ENCODE measurements around the gene UFSP1. TPM values are rescaled to one million over a fixed set of nuclear protein-coding genes. Genes with fewer than 3 reads are reported as not detected.

UFSP1 gene
- total RNA-seq, 2 donors from 2014 or later: 1.8 to 6.0 TPM

- Mint-ChIP-seq H3K9me3 (no peaks in the 10 kb centered on the region), H3K27me3 (no peaks in the 10 kb centered on the region), H3K27ac (no peak overlapping the region), H3K4me1 (ENCODE audit: low read depth in 2 of 2) (peaks cover 35 to 61% of the 10 kb centered on the region in 2 donors), H3K36me3 (peaks cover 49% of the 10 kb centered on the region), H3K4me3 (no peak overlapping the region)
- DNase-seq (ENCODE audit: low spot score) (no peak), ATAC-seq (no peak)
These were observed 7.3 kb downstream of the UFSP1 start for GRCh38 chr7:100882201-100882600.

GRCh38 chr7:100881136-100881535 lies 8.4 kb downstream of the UFSP1 start:
- ATAC-seq (no peak), DNase-seq (ENCODE audit: low spot score) (no peak)
- peaks cover 49% of the 10 kb centered on the region for H3K36me3 Mint-ChIP-seq
- H3K4me1 Mint-ChIP-seq (ENCODE audit: low read depth in 2 of 2): peaks cover 34 to 58% of the 10 kb centered on the region in 2 donors
- H3K27me3 Mint-ChIP-seq: no peaks in the 10 kb centered on the region
- no peak overlapping the region for H3K4me3 Mint-ChIP-seq
- H3K27ac Mint-ChIP-seq: peak overlapping the region in 1 of 2 donors; percentile 53
- H3K9me3 Mint-ChIP-seq: no peaks in the 10 kb centered on the region

- peaks cover 48% of the 10 kb centered on the region for H3K36me3 Mint-ChIP-seq
- ATAC-seq (no peak), DNase-seq (ENCODE audit: low spot score) (no peak)
- peaks cover 36 to 56% of the 10 kb centered on the region in 2 donors for H3K4me1 Mint-ChIP-seq (ENCODE audit: low read depth in 2 of 2)
- peak overlapping the region in 1 of 2 donors; percentile 37 for H3K27ac Mint-ChIP-seq
- no peaks in the 10 kb centered on the region for H3K27me3 Mint-ChIP-seq
- no peak overlapping the region for H3K4me3 Mint-ChIP-seq
- no peaks in the 10 kb centered on the region for H3K9me3 Mint-ChIP-seq
These were observed 8.9 kb downstream of the UFSP1 start for GRCh38 chr7:100880645-100881044.

GRCh38 chr7:100879685-100880261 lies 9.7 kb downstream of the UFSP1 start:
- peaks cover 44% of the 10 kb centered on the region for H3K36me3 Mint-ChIP-seq
- peak overlapping the region in 1 of 2 donors; percentile 38 for H3K27ac Mint-ChIP-seq
- peak overlapping the region; percentile 9 for H3K4me3 Mint-ChIP-seq

GRCh38 chr7:100878685-100879084 lies 10.8 kb downstream of the UFSP1 start:
- no peak for DNase-seq (ENCODE audit: low spot score)
- Mint-ChIP-seq H3K27me3 (no peaks in the 10 kb centered on the region), H3K4me1 (ENCODE audit: low read depth in 2 of 2) (peaks cover 46 to 58% of the 10 kb centered on the region in 2 donors), H3K36me3 (peaks cover 37% of the 10 kb centered on the region), H3K9me3 (no peaks in the 10 kb centered on the region), H3K4me3 (peak overlapping the region; percentile 15), H3K27ac (peak overlapping the region; percentile 38 to 44)
- no peak for ATAC-seq

More at GRCh38 chr7:100879685-100880261, 9.7 kb downstream of the UFSP1 start:
- DNase-seq (ENCODE audit: low spot score) (no peak), ATAC-seq (no peak)
- peaks cover 42 to 60% of the 10 kb centered on the region in 2 donors for H3K4me1 Mint-ChIP-seq (ENCODE audit: low read depth in 2 of 2)
- H3K27me3 Mint-ChIP-seq: no peaks in the 10 kb centered on the region
- H3K9me3 Mint-ChIP-seq: no peaks in the 10 kb centered on the region

GRCh38 chr7:100878013-100878412 lies 11.5 kb downstream of the UFSP1 start:
- H3K4me3 Mint-ChIP-seq: peak overlapping the region; percentile 25
- H3K9me3 Mint-ChIP-seq: no peaks in the 10 kb centered on the region
- H3K4me1 Mint-ChIP-seq (ENCODE audit: low read depth in 2 of 2): peaks cover 41 to 51% of the 10 kb centered on the region in 2 donors
- H3K36me3 Mint-ChIP-seq: peaks cover 31% of the 10 kb centered on the region
- peak overlapping the region; percentile 38 to 44 for H3K27ac Mint-ChIP-seq
- DNase-seq (ENCODE audit: low spot score) (no peak), ATAC-seq (no peak)
- no peaks in the 10 kb centered on the region for H3K27me3 Mint-ChIP-seq

GRCh38 chr7:100875356-100875751 lies 14.2 kb downstream of the UFSP1 start:
- no peak for DNase-seq (ENCODE audit: low spot score)

GRCh38 chr7:100874577-100875355 lies 14.7 kb downstream of the UFSP1 start, which contains the start of gene SRRT:
Gene SRRT, plus strand, starts transcription at chr7:100875103. Its CDS starts 488 bp downstream, at chr7:100875591.
- Mint-ChIP-seq H3K9me3 (no peaks in the 10 kb centered on the region), H3K27ac (peak within 1 kb of the TSS; percentile 97 to 99), H3K4me3 (peak within 1 kb of the TSS; percentile 86), H3K4me1 (ENCODE audit: low read depth in 2 of 2) (peaks cover 31 to 45% of the 10 kb centered on the region in 2 donors), H3K36me3 (peaks cover 20% of the 10 kb centered on the region), H3K27me3 (no peaks in the 10 kb centered on the region)
- ATAC-seq (peak; percentile 96 to 99), DNase-seq (ENCODE audit: low spot score) (peak; percentile 99)

More at GRCh38 chr7:100875356-100875751, 14.2 kb downstream of the UFSP1 start:
- H3K27me3 Mint-ChIP-seq: no peaks in the 10 kb centered on the region
- H3K27ac Mint-ChIP-seq: peak overlapping the region; percentile 97 to 99
- ATAC-seq: peak; percentile 68
- peaks cover 24% of the 10 kb centered on the region for H3K36me3 Mint-ChIP-seq
- peaks cover 35 to 49% of the 10 kb centered on the region in 2 donors for H3K4me1 Mint-ChIP-seq (ENCODE audit: low read depth in 2 of 2)
- peak overlapping the region; percentile 86 for H3K4me3 Mint-ChIP-seq
- H3K9me3 Mint-ChIP-seq: no peaks in the 10 kb centered on the region

GRCh38 chr7:100874300-100874576 lies 15.3 kb downstream of the UFSP1 start:
- H3K27me3 Mint-ChIP-seq: no peaks in the 10 kb centered on the region
- no peaks in the 10 kb centered on the region for H3K9me3 Mint-ChIP-seq
- DNase-seq (ENCODE audit: low spot score) (no peak), ATAC-seq (no peak)
- peak overlapping the region; percentile 86 for H3K4me3 Mint-ChIP-seq
- H3K36me3 Mint-ChIP-seq: peaks cover 18% of the 10 kb centered on the region
- H3K4me1 Mint-ChIP-seq (ENCODE audit: low read depth in 2 of 2): peaks cover 28 to 41% of the 10 kb centered on the region in 2 donors
- peak overlapping the region; percentile 97 to 99 for H3K27ac Mint-ChIP-seq

GRCh38 chr7:100873599-100874299 lies 15.8 kb downstream of the UFSP1 start:
- Mint-ChIP-seq H3K9me3 (no peaks in the 10 kb centered on the region), H3K4me1 (ENCODE audit: low read depth in 2 of 2) (peaks cover 23 to 37% of the 10 kb centered on the region in 2 donors), H3K36me3 (peaks cover 18% of the 10 kb centered on the region), H3K27ac (peak overlapping the region; percentile 97 to 99), H3K4me3 (peak overlapping the region; percentile 86), H3K27me3 (no peaks in the 10 kb centered on the region)
- ATAC-seq (no peak), DNase-seq (ENCODE audit: low spot score) (no peak)

- H3K4me1 Mint-ChIP-seq (ENCODE audit: low read depth in 2 of 2): peaks cover 0 to 5% of the 10 kb centered on the region in 2 donors
- DNase-seq (ENCODE audit: low spot score): no peak
- H3K27ac Mint-ChIP-seq: no peak overlapping the region
- no peak for ATAC-seq
- no peak overlapping the region for H3K4me3 Mint-ChIP-seq
- no peaks in the 10 kb centered on the region for H3K9me3 Mint-ChIP-seq
- H3K36me3 Mint-ChIP-seq: no peaks in the 10 kb centered on the region
- H3K27me3 Mint-ChIP-seq: peaks cover 0 to 2% of the 10 kb centered on the region in 2 donors
These were observed 21.6 kb downstream of the UFSP1 start for GRCh38 chr7:100867776-100868485.

- peaks cover 5% of the 10 kb centered on the region for H3K36me3 Mint-ChIP-seq
- ATAC-seq: peak in 1 of 2 donors; percentile 36
- no peaks in the 10 kb centered on the region for H3K9me3 Mint-ChIP-seq
- DNase-seq (ENCODE audit: low spot score): no peak
- peak within 1 kb of the TSS in 1 of 2 donors; percentile 33 for H3K27ac Mint-ChIP-seq
- peak within 1 kb of the TSS; percentile 65 for H3K4me3 Mint-ChIP-seq
- H3K4me1 Mint-ChIP-seq (ENCODE audit: low read depth in 2 of 2): peaks cover 4 to 5% of the 10 kb centered on the region in 2 donors
- H3K27me3 Mint-ChIP-seq: peaks cover 0 to 2% of the 10 kb centered on the region in 2 donors
These were observed 22.3 kb downstream of the UFSP1 start, which contains the start of gene TRIP6 for GRCh38 chr7:100867040-100867775. Gene TRIP6, plus strand, starts transcription at chr7:100867387. Its CDS starts 111 bp downstream, at chr7:100867498.

GRCh38 chr7:100866729-100867039 lies 22.8 kb downstream of the UFSP1 start:
- no peaks in the 10 kb centered on the region for H3K9me3 Mint-ChIP-seq
- H3K4me3 Mint-ChIP-seq: peak overlapping the region; percentile 65
- peaks cover 5% of the 10 kb centered on the region for H3K36me3 Mint-ChIP-seq
- peak overlapping the region in 1 of 2 donors; percentile 33 for H3K27ac Mint-ChIP-seq
- H3K4me1 Mint-ChIP-seq (ENCODE audit: low read depth in 2 of 2): peaks cover 4 to 5% of the 10 kb centered on the region in 2 donors
- ATAC-seq: no peak
- H3K27me3 Mint-ChIP-seq: peaks cover 0 to 2% of the 10 kb centered on the region in 2 donors
- no peak for DNase-seq (ENCODE audit: low spot score)
